NCI-H1436 treated with DMSO at 0.1 percent for 48 hours (cell line): Measurements from ENCODE around the gene PPA1.
"Not testable (repeated sequence)": the region's sequence is repeated elsewhere in the genome, so short reads cannot be mapped to it uniquely, and the experiment has no call there.

Experiments
- DNase-seq: peaks from one replicate; lab custom pipeline; 2025; lab: John Stamatoyannopoulos, UW

The PPA1 gene

GRCh38 chr10:70254778-70255328 is 21.6 kb upstream of the PPA1 start:
- DNase-seq = no peak

GRCh38 chr10:70253878-70254765 is 20.9 kb upstream of the PPA1 start:
- no peak for DNase-seq

- no peak for DNase-seq
Observed at GRCh38 chr10:70250961-70251680, 17.9 kb upstream of the PPA1 start.

- no peak for DNase-seq
Observed at GRCh38 chr10:70247360-70247759, 14.1 kb upstream of the PPA1 start.

GRCh38 chr10:70241081-70241480 is 7.9 kb upstream of the PPA1 start:
- no peak for DNase-seq

- not testable (repeated sequence) for DNase-seq
Observed at GRCh38 chr10:70239986-70240385, 6.8 kb upstream of the PPA1 start.

GRCh38 chr10:70239077-70239976 is 6.1 kb upstream of the PPA1 start:
- DNase-seq = not testable (repeated sequence)

GRCh38 chr10:70237958-70238536 is 4.8 kb upstream of the PPA1 start:
- not testable (repeated sequence) for DNase-seq

GRCh38 chr10:70234668-70235447 is 1.6 kb upstream of the PPA1 start:
- no peak for DNase-seq

GRCh38 chr10:70233939-70234300 is 691 bp upstream of the PPA1 start:
- no peak for DNase-seq

GRCh38 chr10:70232859-70233108 is 445 bp downstream of the PPA1 start:
- DNase-seq = no peak

GRCh38 chr10:70232155-70232858 is 922 bp downstream of the PPA1 start:
- no peak for DNase-seq

- no peak for DNase-seq
Observed at GRCh38 chr10:70228491-70228890, 4.7 kb downstream of the PPA1 start.

- DNase-seq = no peak
Observed at GRCh38 chr10:70227548-70228320, 5.5 kb downstream of the PPA1 start.

- DNase-seq = no peak
Observed at GRCh38 chr10:70223728-70224127, 9.5 kb downstream of the PPA1 start.

- DNase-seq = not testable (repeated sequence)
Observed at GRCh38 chr10:70222811-70223447, 10.3 kb downstream of the PPA1 start.

GRCh38 chr10:70222340-70222794 is 10.9 kb downstream of the PPA1 start:
- DNase-seq = no peak

- no peak for DNase-seq
Observed at GRCh38 chr10:70221030-70221429, 12.2 kb downstream of the PPA1 start.

- no peak for DNase-seq
Observed at GRCh38 chr10:70212879-70213278, 20.4 kb downstream of the PPA1 start.
